K562 (cell line): ENCODE results near the gene KCNB1. TPM values are rescaled to one million over a fixed set of nuclear protein-coding genes. Genes with fewer than 3 reads are reported as not detected.

Source experiments
- ATAC-seq: fragments of 200-7000 bp; cut with Tn5 transposase; 3 replicates; pipeline ENCODE4 v1.9.1; 2020; ENCODE audit warnings: moderate library complexity
- BruUV-seq: library from RNA; stranded (reverse); fragments of 400-500 nt; replicated peaks from 2 replicates; lab custom pipeline; 2021; lab: Mats Ljungman, UMichigan
- CTCF ChIA-PET: fragments of 300-600 bp; formaldehyde crosslinking; extraction: SDS; loops from one replicate; lab custom pipeline; 2021; ENCODE audit warnings: low intra/inter-chr PET ratio; lab: Yijun Ruan, JAX
- POLR2A ChIA-PET: fragments of 300-600, 350-650 bp; sonication (Branson Sonifier 250); formaldehyde crosslinking; extraction: SDS; loops from one replicate; lab custom pipeline; 2021; ENCODE audit warnings: antibody characterized with exemption, inconsistent platforms; lab: Yijun Ruan, JAX
- DNase-seq, 4 experiments: peaks; one replicate each; pipeline versions ENCODE4 v3.0.0 to v3.0.0-alpha.2; 2011 to 2018; ENCODE audit warnings: low spot score in 3 of 4, mixed read lengths in 3 of 4; ENCODE audit errors: extremely low read depth in 1 of 4
- FAIRE-seq: peaks from 2 replicates; lab custom pipeline; 2011; peaks lifted over from hg19 to GRCh38; lab: Jason Lieb, UNC
- H2AFZ ChIP-seq: 2 replicates; pipeline ENCODE4 v1.6.0; 2011; ENCODE audit warnings: low read depth, low read length, control low read depth, inconsistent platforms
- H3K27ac ChIP-seq: fragments of 200-600 bp; 3 replicates; pipeline ENCODE4 v1.8.0; 2011; ENCODE audit warnings: low read depth, mild to moderate bottlenecking, control low read depth, inconsistent platforms, low read length, moderate library complexity, mixed read lengths; ENCODE audit errors: extremely low read depth
- H3K27me3 ChIP-seq, 2 experiments: fragments of 300-600 bp in 1 of 2; 2 replicates in 1 of 2; 3 replicates in 1 of 2; pipeline versions ENCODE4 v1.6.0 to v1.8.0; 2011; ENCODE audit warnings: inconsistent platforms in 2 of 2, low read length in 2 of 2, mild to moderate bottlenecking in 1 of 2, mixed read lengths in 1 of 2, moderate library complexity in 1 of 2; ENCODE audit not compliant: control insufficient read depth in 2 of 2, insufficient read depth in 2 of 2
- H3K36me3 ChIP-seq: fragments of 300-600 bp; 3 replicates; pipeline ENCODE4 v1.8.0; 2011; ENCODE audit warnings: mild to moderate bottlenecking, low read length, inconsistent platforms; ENCODE audit not compliant: control insufficient read depth, insufficient read depth
- H3K4me1 ChIP-seq, 2 experiments: fragments of 200-600 bp in 1 of 2; replicated peaks in 1 of 2; 2 replicates in 1 of 2; 3 replicates in 1 of 2; pipeline versions ENCODE4 v1.5.1 to v1.8.0; 2011; ENCODE audit warnings: inconsistent platforms in 2 of 2, low read length in 2 of 2, mild to moderate bottlenecking in 1 of 2, mixed read lengths in 1 of 2, moderate library complexity in 1 of 2; ENCODE audit not compliant: control insufficient read depth in 2 of 2, insufficient read depth in 2 of 2
- H3K4me2 ChIP-seq: 2 replicates; pipeline ENCODE4 v1.6.1; 2011; ENCODE audit warnings: low read length, control low read depth, inconsistent platforms, mixed read lengths; ENCODE audit not compliant: insufficient read depth
- H3K4me3 ChIP-seq: fragments of 200-600 bp; sonication (generic), shearing (Covaris generic); 2 replicates; pipeline ENCODE4 v1.5.1; 2016; ENCODE audit warnings: control low read depth, inconsistent platforms
- H3K79me2 ChIP-seq: fragments of 200-600 bp; 3 replicates; pipeline ENCODE4 v1.8.0; 2011; ENCODE audit warnings: low read length, inconsistent platforms; ENCODE audit not compliant: control insufficient read depth, insufficient read depth
- H3K9ac ChIP-seq, 2 experiments: 2 replicates each; pipeline versions ENCODE4 v1.6.0 to v1.6.1; 2011; ENCODE audit warnings: low read depth in 2 of 2, low read length in 2 of 2, control low read depth in 1 of 2, inconsistent platforms in 1 of 2, mild to moderate bottlenecking in 1 of 2, mixed read lengths in 1 of 2; ENCODE audit not compliant: insufficient read depth in 1 of 2
- H3K9me1 ChIP-seq: one replicate; pipeline ENCODE4 v1.6.0; 2011; ENCODE audit warnings: inconsistent platforms, mild to moderate bottlenecking, low read length, moderate library complexity; ENCODE audit not compliant: control insufficient read depth, insufficient read depth
- H3K9me3 ChIP-seq: replicated peaks from 2 replicates; pipeline ENCODE4 v1.5.1; 2011; ENCODE audit warnings: low read depth, low read length, inconsistent platforms; ENCODE audit not compliant: control insufficient read depth, insufficient read depth
- H4K20me1 ChIP-seq: replicated peaks from 2 replicates; pipeline ENCODE4 v1.6.1; 2011; ENCODE audit warnings: low read length, inconsistent platforms, mixed read lengths; ENCODE audit not compliant: control insufficient read depth, insufficient read depth
- DMBX1 ChIP-seq: fragments of 250-450 bp; sonication (Bioruptor Pico); IDR thresholded peaks from 2 replicates; pipeline ENCODE4 v1.8.0; 2022; ENCODE audit warnings: inconsistent platforms, mild to moderate bottlenecking, moderate library complexity, borderline replicate concordance
- ELF4 ChIP-seq: fragments of 450-650 bp; formaldehyde crosslinking; IDR thresholded peaks from 2 replicates; pipeline ENCODE4 v1.4.0; 2022; ENCODE audit warnings: missing genetic modification characterization
- FOXJ3 ChIP-seq: sonication (generic); formaldehyde crosslinking; IDR thresholded peaks from 2 replicates; pipeline ENCODE4 v1.4.0; 2020; ENCODE audit warnings: mild to moderate bottlenecking, missing genetic modification reagents
- FUS ChIP-seq: fragments of 200-400 bp; formaldehyde crosslinking; optimal IDR thresholded peaks from 2 replicates; pipeline ENCODE3; 2017; ENCODE audit warnings: low read depth, low read length
- KLF13 ChIP-seq: fragments of 450-650 bp; IDR thresholded peaks from 2 replicates; pipeline ENCODE4 v1.6.1; 2016; ENCODE audit warnings: missing genetic modification characterization, low read depth, mild to moderate bottlenecking, missing compliant biosample characterization, moderate library complexity, borderline replicate concordance
- MECOM ChIP-seq: fragments of 250-450 bp; sonication (Bioruptor Pico); IDR thresholded peaks from 2 replicates; pipeline ENCODE4 v1.8.0; 2022; ENCODE audit warnings: inconsistent platforms
- PHB2 ChIP-seq: fragments of 450-650 bp; IDR thresholded peaks from 2 replicates; pipeline ENCODE4 v1.6.1; 2017; ENCODE audit warnings: low read depth
- RBM17 ChIP-seq: fragments of 200-400 bp; formaldehyde crosslinking; IDR thresholded peaks from 2 replicates; pipeline ENCODE4 v1.6.1; 2017; ENCODE audit warnings: low read depth, mild to moderate bottlenecking, low read length, borderline replicate concordance
- RNF2 ChIP-seq: sonication (generic); IDR thresholded peaks from 2 replicates; pipeline ENCODE4 v1.6.1; 2016
- XRCC4 ChIP-seq: IDR thresholded peaks from one replicate; pipeline ENCODE4 v1.6.1; 2011; ENCODE audit not compliant: insufficient read depth, insufficient read length; ENCODE audit errors: extremely low read depth
- ZBED1 ChIP-seq: IDR thresholded peaks from 2 replicates; pipeline ENCODE4 v1.6.1; 2014
- ZMIZ1 ChIP-seq, 2 experiments: fragments of 150-350 bp in 1 of 2; IDR thresholded peaks; 2 replicates each; pipeline ENCODE4 v1.6.1; 2012 to 2016; ENCODE audit warnings: low read depth in 2 of 2, low read length in 2 of 2, mild to moderate bottlenecking in 1 of 2, moderate library complexity in 1 of 2
- ZNF23 ChIP-seq: fragments of 250-450 bp; sonication (Bioruptor Pico); IDR thresholded peaks from 2 replicates; pipeline ENCODE4 v1.4.0; 2020; ENCODE audit warnings: mild to moderate bottlenecking
- ZNF282 ChIP-seq: sonication (generic); formaldehyde crosslinking; IDR thresholded peaks from 2 replicates; pipeline ENCODE4 v1.8.1; 2023; ENCODE audit warnings: missing genetic modification reagents
- ZNF583 ChIP-seq: fragments of 250-450 bp; sonication (Bioruptor Pico); IDR thresholded peaks from 2 replicates; pipeline ENCODE4 v1.4.0; 2020
- WGBS: fragments of 100-300 bp; shearing (Covaris generic); methylation state at CpG from one replicate; pipeline ENCODE4 v1.1.6; 2016; ENCODE audit warnings: low coverage, mixed read lengths; ENCODE audit not compliant: insufficient coverage; ENCODE audit errors: missing lambda C conversion rate; 5-methylcytosine and 5-hydroxymethylcytosine counted together
- in situ Hi-C: fragments of 300-500 bp; cut with MboI; formaldehyde crosslinking; loops from 4 replicates; pipeline ENCODE4 v1.15.0; 2018; ENCODE audit warnings: inconsistent platforms, mixed read lengths
- intact Hi-C: fragments of 100-400 bp; cut with micrococcal nuclease; formaldehyde crosslinking; loops from 2 replicates; pipeline ENCODE4 v1.14.2; 2022
- polyA plus RNA-seq, 8 experiments: library from polyadenylated mRNA; depleted of rRNA in 4 of 8; stranded (reverse) in 5 of 8; unstranded in 3 of 8; fragments of >200 nt; fragmentation: Nextera tagmentation in 2 of 8; fragmentation: Illumina TruSeq in 1 of 8; extraction: Ambion mirVana in 2 of 8; extraction: Trizol in 1 of 8; gene quantifications; 2 replicates each; pipeline versions ENCODE4 v1.2.1 to v1.2.3, GENCODE V29; 2011 to 2014; ENCODE audit warnings: inconsistent platforms in 1 of 8, missing spikeins in 1 of 8
- total RNA-seq, 7 experiments: library from RNA; depleted of rRNA in 6 of 7; stranded (reverse); fragments of >200 nt in 6 of 7; fragmentation: Illumina TruSeq in 2 of 7; extraction: Trizol in 2 of 7; gene quantifications; 2 replicates each; pipeline versions ENCODE4 v1.2.1 to v1.2.3, GENCODE V29; 2011 to 2021; ENCODE audit warnings: low replicate concordance in 1 of 7

Gene KCNB1
- total and polyA plus RNA-seq, 9 of the 15 experiments (the other 6 are each of a cell fraction or from before 2014, with no cell fraction given), result 0.01 to 0.06 TPM; not detected in 7

- TF ChIP-seq ZMIZ1 (IDR thresholded peaks at IDR 0.05; ENCODE audit: low read depth in 2 of 2, low read length in 2 of 2) (no peak), RNF2 (no peak), ZNF583 (no peak), PHB2 (no peak), KLF13 (tag) (no peak), DMBX1 (CRISPR knock-in tag) (no peak), ZNF23 (no peak), RBM17 (no peak), XRCC4 (no peak)
Observed at GRCh38 chr20:49529470-49529869, 47.0 kb upstream of the KCNB1 start (continued).

GRCh38 chr20:49526568-49526967, 44.1 kb upstream of the KCNB1 start:
- CTCF ChIA-PET, result no interaction called here
- ATAC-seq (no peak), FAIRE-seq (no peak), DNase-seq (no peak)
- Histone ChIP-seq H3K9me1 (no peaks in the 10 kb centered on the region), H3K79me2 (no peaks in the 10 kb centered on the region), H3K4me2 (no peak overlapping the region), H3K4me1 (no peaks in the 10 kb centered on the region), H3K4me3 (no peak overlapping the region), H4K20me1 (no peaks in the 10 kb centered on the region), H3K27me3 (peaks cover 12 to 22% of the 10 kb centered on the region in 2 experiments; a peak in 3 of 5 replicates), H3K27ac (no peak overlapping the region), H3K9me3 (no peaks in the 10 kb centered on the region), H3K36me3 (no peaks in the 10 kb centered on the region), H2AFZ (no peak overlapping the region), H3K9ac (no peak overlapping the region)
- no TSS peak for BruUV-seq
- 0% methylated on average over 2 of the region's 2 CpGs for WGBS
- POLR2A ChIA-PET, result no interaction called here
- in situ Hi-C loops (no loop called here), intact Hi-C loops (no loop called here)
- TF ChIP-seq FOXJ3 (CRISPR knock-in tag), result no peak
- no peak for TF ChIP-seq ELF4
- no peak for TF ChIP-seq ZNF282 (CRISPR knock-in tag)
- no peak for TF ChIP-seq ZBED1
- TF ChIP-seq MECOM, result no peak
- TF ChIP-seq FUS, result no peak
